Stimulated activated CD4-positive, alpha-beta T cell treated with anti-CD3 and anti-CD28 coated beads, Interleukin-4, amount 100 ng/mL, for 4 hours (primary cell): ENCODE results near the gene REPS1.

Experiments
- DNase-seq, 2 experiments: peaks; one replicate each; pipeline ENCODE4 v3.0.0-alpha.2; 2020

REPS1 gene

GRCh38 chr6:138923561-138923960 lies 64.5 kb downstream of the REPS1 start:
- DNase-seq, result no peak

- DNase-seq, result no peak
These were observed 67.1 kb downstream of the REPS1 start for GRCh38 chr6:138920906-138921305.

GRCh38 chr6:138914701-138915100 lies 73.4 kb downstream of the REPS1 start:
- DNase-seq, result no peak

- DNase-seq, result no peak
These were observed 75.7 kb downstream of the REPS1 start for GRCh38 chr6:138912308-138912707.

- DNase-seq, result no peak
These were observed 78.1 kb downstream of the REPS1 start for GRCh38 chr6:138909975-138910374.

GRCh38 chr6:138909511-138909910 lies 78.5 kb downstream of the REPS1 start:
- DNase-seq, result no peak

- no peak for DNase-seq
These were observed 80.9 kb downstream of the REPS1 start for GRCh38 chr6:138907167-138907566.

- DNase-seq, result no peak
These were observed 91.0 kb downstream of the REPS1 start for GRCh38 chr6:138897031-138897430.

- DNase-seq, result no peak
These were observed 91.8 kb downstream of the REPS1 start for GRCh38 chr6:138896104-138896756.

GRCh38 chr6:138891255-138891986 lies 96.6 kb downstream of the REPS1 start:
- DNase-seq, result no peak

- DNase-seq, result no peak
These were observed 102.8 kb downstream of the REPS1 start for GRCh38 chr6:138885156-138885819.

GRCh38 chr6:138882369-138883017 lies 105.6 kb downstream of the REPS1 start:
- DNase-seq, result no peak

- DNase-seq, result no peak
These were observed 114.9 kb downstream of the REPS1 start for GRCh38 chr6:138873191-138873590.

- no peak for DNase-seq
These were observed 118.7 kb downstream of the REPS1 start for GRCh38 chr6:138869398-138869797.

GRCh38 chr6:138868181-138868580 lies 119.9 kb downstream of the REPS1 start:
- no peak for DNase-seq

GRCh38 chr6:138865480-138866109 lies 122.5 kb downstream of the REPS1 start:
- no peak for DNase-seq

- DNase-seq, result no peak
These were observed 123.6 kb downstream of the REPS1 start for GRCh38 chr6:138864343-138864890.

GRCh38 chr6:138863321-138863720 lies 124.7 kb downstream of the REPS1 start:
- no peak for DNase-seq

GRCh38 chr6:138862456-138862855 lies 125.6 kb downstream of the REPS1 start:
- no peak for DNase-seq

- DNase-seq, result no peak
These were observed 130.3 kb downstream of the REPS1 start for GRCh38 chr6:138857775-138858174.

- no peak for DNase-seq
These were observed 131.4 kb downstream of the REPS1 start for GRCh38 chr6:138856654-138857053.
